SK-N-SH (cell line): ENCODE measurements around the gene DES. TPM values are rescaled to one million over a fixed set of nuclear protein-coding genes. Genes with fewer than 3 reads are reported as not detected.

Experiments used
- CTCF ChIA-PET: fragments of 300-600, 350-600 bp; formaldehyde crosslinking; extraction: SDS; loops from one replicate; lab custom pipeline; 2021; lab: Yijun Ruan, JAX
- POLR2A ChIA-PET: fragments of 350-600 bp; sonication (Branson Sonifier 250); formaldehyde crosslinking; extraction: SDS; loops from one replicate; lab custom pipeline; 2020; ENCODE audit warnings: antibody characterized with exemption, inconsistent platforms; lab: Yijun Ruan, JAX
- DNase-seq: peaks from one replicate; pipeline ENCODE4 v3.0.0; 2012
- H2AFZ ChIP-seq: fragments of 200-600 bp; sonication (generic); 2 replicates; pipeline ENCODE4 v1.8.1; 2016; ENCODE audit warnings: antibody characterized with exemption, mild to moderate bottlenecking, low read depth
- H3F3A ChIP-seq: fragments of 200-600 bp; sonication (generic); replicated peaks from 2 replicates; pipeline ENCODE3; 2016; ENCODE audit warnings: antibody characterized with exemption, mild to moderate bottlenecking; ENCODE audit not compliant: insufficient read depth
- H3K27ac ChIP-seq, 2 experiments: fragments of 200-500 bp in 1 of 2; fragments of 200-600 bp in 1 of 2; sonication (Bioruptor generic) in 1 of 2; sonication (generic), shearing (Covaris generic) in 1 of 2; 2 replicates each; pipeline versions ENCODE4 v1.5.1 to v1.6.1; 2014 to 2016; ENCODE audit warnings: low read depth in 2 of 2, inconsistent platforms in 1 of 2, low read length in 1 of 2, mild to moderate bottlenecking in 1 of 2, mixed read lengths in 1 of 2
- H3K27me3 ChIP-seq: fragments of 200-600 bp; sonication (generic), shearing (Covaris generic); 2 replicates; pipeline ENCODE4 v1.6.1; 2016; ENCODE audit warnings: mixed run types; ENCODE audit not compliant: insufficient read depth
- H3K36me3 ChIP-seq, 2 experiments: fragments of 200-500 bp in 1 of 2; fragments of 200-600 bp in 1 of 2; sonication (Bioruptor generic) in 1 of 2; sonication (generic) in 1 of 2; replicated peaks in 1 of 2; 2 replicates each; pipeline versions ENCODE3 to v1.5.1; 2014 to 2016; ENCODE audit warnings: low read length in 1 of 2, mild to moderate bottlenecking in 1 of 2; ENCODE audit not compliant: insufficient read depth in 2 of 2, control insufficient read depth in 1 of 2
- H3K4me1 ChIP-seq, 2 experiments: fragments of 200-500 bp in 1 of 2; fragments of 200-600 bp in 1 of 2; sonication (Bioruptor generic) in 1 of 2; sonication (generic), shearing (Covaris generic) in 1 of 2; 2 replicates each; pipeline versions ENCODE4 v1.5.1 to v1.6.1; 2014 to 2016; ENCODE audit warnings: low read depth in 1 of 2, low read length in 1 of 2, mixed run types in 1 of 2; ENCODE audit not compliant: insufficient read depth in 2 of 2, control insufficient read depth in 1 of 2
- H3K4me2 ChIP-seq: fragments of 200-600 bp; sonication (generic), shearing (Covaris generic); 2 replicates; pipeline ENCODE4 v1.6.1; 2017; ENCODE audit warnings: mixed run types
- H3K4me3 ChIP-seq, 2 experiments: fragments of 200-500 bp in 1 of 2; fragments of 200-600 bp in 1 of 2; sonication (Bioruptor generic) in 1 of 2; sonication (generic), shearing (Covaris generic) in 1 of 2; 2 replicates each; pipeline versions ENCODE4 v1.5.1 to v1.8.1; 2014 to 2016; ENCODE audit warnings: low read depth in 2 of 2, inconsistent platforms in 1 of 2, low read length in 1 of 2, mild to moderate bottlenecking in 1 of 2, mixed read lengths in 1 of 2, moderate library complexity in 1 of 2
- H3K79me2 ChIP-seq: fragments of 200-600 bp; sonication (generic); 2 replicates; pipeline ENCODE4 v1.8.1; 2017; ENCODE audit warnings: mild to moderate bottlenecking; ENCODE audit not compliant: insufficient read depth
- H3K9ac ChIP-seq: fragments of 200-600 bp; sonication (generic); 2 replicates; pipeline ENCODE4 v1.6.1; 2017; ENCODE audit warnings: mixed run types
- H3K9me2 ChIP-seq: fragments of 200-600 bp; sonication (generic); 2 replicates; pipeline ENCODE4 v1.6.1; 2017; ENCODE audit warnings: mixed run types
- H3K9me3 ChIP-seq: fragments of 200-600 bp; sonication (generic); 2 replicates; pipeline ENCODE4 v1.6.1; 2017; ENCODE audit warnings: mixed run types, mild to moderate bottlenecking, moderate library complexity
- H4K20me1 ChIP-seq: fragments of 200-600 bp; sonication (generic); 2 replicates; pipeline ENCODE4 v1.6.1; 2017; ENCODE audit warnings: mild to moderate bottlenecking, mixed run types; ENCODE audit not compliant: insufficient read depth
- EZH2phosphoT487 ChIP-seq: fragments of 200-600 bp; sonication (generic); IDR thresholded peaks from 2 replicates; pipeline ENCODE4 v1.6.1; 2017; ENCODE audit warnings: low read depth, mixed run types, mild to moderate bottlenecking, antibody characterized with exemption, moderate library complexity, borderline replicate concordance
- FOXM1 ChIP-seq: IDR thresholded peaks from 2 replicates; pipeline ENCODE4 v1.4.0; 2012; ENCODE audit warnings: low read depth, mild to moderate bottlenecking
- GATA2 ChIP-seq: sonication (generic); formaldehyde crosslinking; IDR thresholded peaks from 2 replicates; pipeline ENCODE4 v1.5.0; 2020; ENCODE audit warnings: mild to moderate bottlenecking, missing genetic modification reagents
- RAD21 ChIP-seq: IDR thresholded peaks from 2 replicates; pipeline ENCODE4 v1.6.1; 2012; ENCODE audit warnings: mild to moderate bottlenecking, low read length
- RCOR1 ChIP-seq: fragments of 150-350 bp; IDR thresholded peaks from 2 replicates; pipeline ENCODE4 v1.6.1; 2017; ENCODE audit warnings: antibody characterized with exemption, low read length
- RFX5 ChIP-seq: IDR thresholded peaks from 2 replicates; pipeline ENCODE4 v1.6.1; 2012; ENCODE audit warnings: mild to moderate bottlenecking, improper control_type of control experiment, low read length
- SMC3 ChIP-seq: IDR thresholded peaks from 2 replicates; pipeline ENCODE4 v1.6.1; 2012; ENCODE audit warnings: low read depth, low read length, improper control_type of control experiment
- TCF12 ChIP-seq: IDR thresholded peaks from 2 replicates; pipeline ENCODE4 v1.4.0; 2012
- TEAD4 ChIP-seq: IDR thresholded peaks from 2 replicates; pipeline ENCODE4 v1.4.0; 2012; ENCODE audit warnings: mild to moderate bottlenecking, borderline replicate concordance; ENCODE audit not compliant: insufficient read depth
- YY1 ChIP-seq: IDR thresholded peaks from 2 replicates; pipeline ENCODE4 v1.4.0; 2012; ENCODE audit warnings: low read depth, mild to moderate bottlenecking
- WGBS: methylation state at CpG from one replicate; pipeline ENCODE4 v1.1.6; 2017; ENCODE audit warnings: low lambda C conversion rate; 5-methylcytosine and 5-hydroxymethylcytosine counted together
- polyA plus RNA-seq, 3 experiments: library from polyadenylated mRNA; depleted of rRNA; stranded (reverse); fragments of >200 nt; gene quantifications; 2 replicates each; pipeline ENCODE4 v1.2.3, GENCODE V29; 2012
- TF ChIP-seq, protein P1 (sequence below): fragments of 150-350 bp; IDR thresholded peaks from 2 replicates; pipeline ENCODE4 v1.6.1; 2016; ENCODE audit warnings: mild to moderate bottlenecking, low read depth, low read length
- TF ChIP-seq, protein P2 (sequence below): fragments of 200-600 bp; sonication (generic); IDR thresholded peaks from 2 replicates; pipeline ENCODE4 v1.6.1; 2017; ENCODE audit warnings: antibody characterized with exemption, mild to moderate bottlenecking, moderate library complexity
- TF ChIP-seq, protein P3 (sequence below): IDR thresholded peaks from 2 replicates; pipeline ENCODE4 v1.4.0; 2012; ENCODE audit warnings: low read depth, borderline replicate concordance

The DES gene
- polyA plus RNA-seq, 1 of the 3 experiments (the other 2 are of a cell fraction), result 0.21 TPM

DNA sequence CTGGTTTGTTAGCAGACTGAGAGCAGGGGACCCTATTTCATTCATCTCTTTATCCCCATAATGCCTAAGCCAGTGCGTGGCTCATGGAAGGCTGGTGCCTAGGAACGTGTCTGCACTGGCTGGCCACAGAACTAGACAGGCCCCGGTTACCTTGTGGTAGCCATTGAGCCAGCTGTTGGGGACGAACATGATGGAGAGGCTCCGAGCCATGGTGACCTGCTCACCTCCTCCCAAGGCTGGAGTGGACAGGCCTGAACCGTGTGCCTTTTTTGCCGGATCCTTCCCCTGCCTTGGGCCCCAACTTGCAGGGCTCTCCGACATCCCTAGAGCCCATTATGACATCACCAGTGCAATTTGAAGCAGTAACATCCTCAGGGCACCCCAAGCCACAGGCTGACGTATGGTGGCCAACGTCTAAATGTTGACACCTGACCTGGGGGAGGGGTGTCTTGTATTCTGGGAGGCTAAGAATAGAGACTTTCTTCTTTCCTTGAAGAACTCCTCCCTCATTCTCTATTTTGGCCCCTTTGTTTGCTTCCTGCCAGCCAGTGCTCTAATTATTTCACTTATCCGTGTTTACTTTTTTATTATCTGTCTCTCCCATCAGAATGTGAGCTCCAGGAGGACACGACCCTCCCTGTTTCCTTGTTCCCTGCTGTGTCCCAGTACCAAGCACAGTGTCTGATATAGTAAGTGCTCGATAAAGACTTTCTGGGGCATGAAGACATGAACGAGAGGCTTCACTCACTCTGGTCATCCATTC is 18.3 kb upstream of the DES start:
- no peaks in the 10 kb centered on the region for H3K9me3 ChIP-seq
- H3K79me2 ChIP-seq, result no peaks in the 10 kb centered on the region
- POLR2A ChIA-PET, result no interaction called here
- no peaks in the 10 kb centered on the region for H3K9me2 ChIP-seq
- TF ChIP-seq TCF12 (no peak), FOXM1 (no peak), RAD21 (no peak), GATA2 (CRISPR knock-in tag) (no peak), EZH2phosphoT487 (no peak), SMC3 (no peak), RFX5 (no peak), TEAD4 (no peak)
- TF ChIP-seq, protein P1, sequence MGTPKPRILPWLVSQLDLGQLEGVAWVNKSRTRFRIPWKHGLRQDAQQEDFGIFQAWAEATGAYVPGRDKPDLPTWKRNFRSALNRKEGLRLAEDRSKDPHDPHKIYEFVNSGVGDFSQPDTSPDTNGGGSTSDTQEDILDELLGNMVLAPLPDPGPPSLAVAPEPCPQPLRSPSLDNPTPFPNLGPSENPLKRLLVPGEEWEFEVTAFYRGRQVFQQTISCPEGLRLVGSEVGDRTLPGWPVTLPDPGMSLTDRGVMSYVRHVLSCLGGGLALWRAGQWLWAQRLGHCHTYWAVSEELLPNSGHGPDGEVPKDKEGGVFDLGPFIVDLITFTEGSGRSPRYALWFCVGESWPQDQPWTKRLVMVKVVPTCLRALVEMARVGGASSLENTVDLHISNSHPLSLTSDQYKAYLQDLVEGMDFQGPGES, result no peak
- TF ChIP-seq, protein P2, sequence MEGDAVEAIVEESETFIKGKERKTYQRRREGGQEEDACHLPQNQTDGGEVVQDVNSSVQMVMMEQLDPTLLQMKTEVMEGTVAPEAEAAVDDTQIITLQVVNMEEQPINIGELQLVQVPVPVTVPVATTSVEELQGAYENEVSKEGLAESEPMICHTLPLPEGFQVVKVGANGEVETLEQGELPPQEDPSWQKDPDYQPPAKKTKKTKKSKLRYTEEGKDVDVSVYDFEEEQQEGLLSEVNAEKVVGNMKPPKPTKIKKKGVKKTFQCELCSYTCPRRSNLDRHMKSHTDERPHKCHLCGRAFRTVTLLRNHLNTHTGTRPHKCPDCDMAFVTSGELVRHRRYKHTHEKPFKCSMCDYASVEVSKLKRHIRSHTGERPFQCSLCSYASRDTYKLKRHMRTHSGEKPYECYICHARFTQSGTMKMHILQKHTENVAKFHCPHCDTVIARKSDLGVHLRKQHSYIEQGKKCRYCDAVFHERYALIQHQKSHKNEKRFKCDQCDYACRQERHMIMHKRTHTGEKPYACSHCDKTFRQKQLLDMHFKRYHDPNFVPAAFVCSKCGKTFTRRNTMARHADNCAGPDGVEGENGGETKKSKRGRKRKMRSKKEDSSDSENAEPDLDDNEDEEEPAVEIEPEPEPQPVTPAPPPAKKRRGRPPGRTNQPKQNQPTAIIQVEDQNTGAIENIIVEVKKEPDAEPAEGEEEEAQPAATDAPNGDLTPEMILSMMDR, result no peak
- TF ChIP-seq, protein P3, sequence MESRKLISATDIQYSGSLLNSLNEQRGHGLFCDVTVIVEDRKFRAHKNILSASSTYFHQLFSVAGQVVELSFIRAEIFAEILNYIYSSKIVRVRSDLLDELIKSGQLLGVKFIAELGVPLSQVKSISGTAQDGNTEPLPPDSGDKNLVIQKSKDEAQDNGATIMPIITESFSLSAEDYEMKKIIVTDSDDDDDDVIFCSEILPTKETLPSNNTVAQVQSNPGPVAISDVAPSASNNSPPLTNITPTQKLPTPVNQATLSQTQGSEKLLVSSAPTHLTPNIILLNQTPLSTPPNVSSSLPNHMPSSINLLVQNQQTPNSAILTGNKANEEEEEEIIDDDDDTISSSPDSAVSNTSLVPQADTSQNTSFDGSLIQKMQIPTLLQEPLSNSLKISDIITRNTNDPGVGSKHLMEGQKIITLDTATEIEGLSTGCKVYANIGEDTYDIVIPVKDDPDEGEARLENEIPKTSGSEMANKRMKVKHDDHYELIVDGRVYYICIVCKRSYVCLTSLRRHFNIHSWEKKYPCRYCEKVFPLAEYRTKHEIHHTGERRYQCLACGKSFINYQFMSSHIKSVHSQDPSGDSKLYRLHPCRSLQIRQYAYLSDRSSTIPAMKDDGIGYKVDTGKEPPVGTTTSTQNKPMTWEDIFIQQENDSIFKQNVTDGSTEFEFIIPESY, result no peak
- CTCF ChIA-PET, result interaction anchor here (0.6 to 10.1 kb wide), 8 partner anchors 8 to 160 kb away, joined by 3 to 256 read pairs (median 26); partner anchors contain the start of genes DES and DNPEP
- no peak for DNase-seq
- no peak overlapping the region for H3K27ac ChIP-seq
- H3K27me3 ChIP-seq, result no peaks in the 10 kb centered on the region
- H3K9ac ChIP-seq, result no peak overlapping the region
- no peaks in the 10 kb centered on the region for H3F3A ChIP-seq
- no peaks in the 10 kb centered on the region for H4K20me1 ChIP-seq
- no peak overlapping the region for H3K4me3 ChIP-seq
- H3K36me3 ChIP-seq, result no peaks in the 10 kb centered on the region
- H3K4me1 ChIP-seq, result peaks cover 2 to 20% of the 10 kb centered on the region in 2 experiments; a peak in 2 of 4 replicates
- H2AFZ ChIP-seq, result no peak overlapping the region
- no peak overlapping the region for H3K4me2 ChIP-seq
- WGBS, result 65% methylated on average over 9 of the region's 14 CpGs

DNA sequence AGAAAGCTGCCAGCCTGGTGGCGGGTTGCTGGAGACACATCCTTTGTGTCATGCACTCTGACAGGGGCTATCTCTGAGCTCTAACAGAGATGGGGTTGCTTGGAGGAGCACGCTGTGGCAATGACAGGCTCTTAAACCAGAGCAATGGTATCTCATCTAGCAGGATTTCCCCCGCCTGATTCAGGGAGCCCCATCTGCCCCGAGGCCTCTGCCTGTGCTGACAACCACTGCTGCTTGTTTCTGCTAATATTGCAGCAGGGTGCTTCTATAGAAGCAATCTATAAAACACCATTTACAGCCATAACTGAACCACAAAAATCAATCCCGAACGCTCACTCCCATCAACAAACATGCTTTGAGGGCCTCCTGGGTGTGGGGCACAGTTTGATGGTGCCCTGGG is 17.6 kb upstream of the DES start:
- H3K36me3 ChIP-seq, result no peaks in the 10 kb centered on the region
- no peak overlapping the region for H3K4me2 ChIP-seq
- H4K20me1 ChIP-seq, result no peaks in the 10 kb centered on the region
- CTCF ChIA-PET, result interaction anchor here (0.6 to 10.1 kb wide), 9 partner anchors 9 to 160 kb away, joined by 3 to 256 read pairs (median 6); partner anchors contain the start of genes DES and DNPEP
- DNase-seq, result peak; percentile 58
- POLR2A ChIA-PET, result no interaction called here
- H2AFZ ChIP-seq, result no peak overlapping the region
- no peak overlapping the region for H3K27ac ChIP-seq
- H3K27me3 ChIP-seq, result no peaks in the 10 kb centered on the region
- TF ChIP-seq GATA2 (CRISPR knock-in tag) (peak; percentile 46; the same call in 1 of the 2 replicates), RCOR1 (0 out of 2 replicates have a peak, but pooled peaks have one; percentile 19), YY1 (no peak), TEAD4 (no peak)
- H3K79me2 ChIP-seq, result no peaks in the 10 kb centered on the region
- no peaks in the 10 kb centered on the region for H3K9me3 ChIP-seq
- 46% methylated on average over 5 of the region's 6 CpGs for WGBS
- no peaks in the 10 kb centered on the region for H3K9me2 ChIP-seq
- H3F3A ChIP-seq, result no peaks in the 10 kb centered on the region
- peaks cover 2 to 22% of the 10 kb centered on the region in 2 experiments; a peak in 2 of 4 replicates for H3K4me1 ChIP-seq
- no peak overlapping the region for H3K4me3 ChIP-seq
- no peak overlapping the region for H3K9ac ChIP-seq
